KMS-11 (cell line): ENCODE results near the gene CFDP1.

Source experiments
- H2AFZ ChIP-seq: fragments of 200-600 bp; sonication (generic); 2 replicates; pipeline ENCODE4 v1.6.1; 2016; ENCODE audit warnings: antibody characterized with exemption, mixed run types, low read depth
- H3K27ac ChIP-seq: fragments of 200-600 bp; sonication (generic); 2 replicates; pipeline ENCODE4 v1.6.1; 2016; ENCODE audit warnings: mild to moderate bottlenecking, mixed run types
- H3K27me3 ChIP-seq: fragments of 200-600 bp; sonication (generic); 2 replicates; pipeline ENCODE4 v1.6.1; 2017; ENCODE audit warnings: mild to moderate bottlenecking, low read depth, mixed run types, moderate library complexity; ENCODE audit not compliant: insufficient read depth
- H3K36me3 ChIP-seq: fragments of 200-600 bp; sonication (generic); 2 replicates; pipeline ENCODE4 v1.6.1; 2017; ENCODE audit warnings: mild to moderate bottlenecking, mixed run types; ENCODE audit not compliant: insufficient read depth
- H3K4me1 ChIP-seq: fragments of 200-600 bp; sonication (generic); 2 replicates; pipeline ENCODE4 v1.6.1; 2016; ENCODE audit warnings: mild to moderate bottlenecking, low read depth, mixed run types; ENCODE audit not compliant: poor library complexity, severe bottlenecking
- H3K4me2 ChIP-seq: fragments of 200-600 bp; sonication (generic); 2 replicates; pipeline ENCODE4 v1.7.0; 2016; ENCODE audit warnings: mild to moderate bottlenecking, mixed run types
- H3K4me3 ChIP-seq: fragments of 200-600 bp; sonication (generic); IDR thresholded peaks from 2 replicates; pipeline ENCODE4 v1.6.1; 2017; ENCODE audit warnings: low read depth, low read length, mixed read lengths; ENCODE audit not compliant: insufficient read depth
- H3K79me2 ChIP-seq: fragments of 200-600 bp; sonication (generic); 2 replicates; pipeline ENCODE4 v1.6.1; 2016; ENCODE audit warnings: low read depth, mixed run types; ENCODE audit not compliant: insufficient read depth
- H3K9ac ChIP-seq: fragments of 200-600 bp; sonication (generic); 2 replicates; pipeline ENCODE4 v1.6.1; 2016; ENCODE audit warnings: mild to moderate bottlenecking, mixed run types
- H4K20me1 ChIP-seq: fragments of 200-600 bp; sonication (generic); 2 replicates; pipeline ENCODE4 v1.6.1; 2016; ENCODE audit warnings: mild to moderate bottlenecking, mixed run types; ENCODE audit not compliant: insufficient read depth
- CTCF ChIP-seq: fragments of 200-600 bp; sonication (generic); conservative IDR thresholded peaks from 2 replicates; pipeline ENCODE4 v1.6.1; 2017; ENCODE audit warnings: low read depth, mild to moderate bottlenecking, antibody characterized with exemption, low read length, moderate library complexity, mixed read lengths

The CFDP1 gene

GRCh38 chr16:75247249-75247648 lies 186.1 kb downstream of the CFDP1 start:
- no peak overlapping the region for H3K4me2 ChIP-seq

GRCh38 chr16:75246504-75247205 lies 186.6 kb downstream of the CFDP1 start:
- no peak overlapping the region for H3K4me3 ChIP-seq
- H3K27ac ChIP-seq = no peak overlapping the region
- no peaks in the 10 kb centered on the region for H3K27me3 ChIP-seq
- no peak overlapping the region for H2AFZ ChIP-seq
- TF ChIP-seq CTCF = no peak
- H3K79me2 ChIP-seq = no peaks in the 10 kb centered on the region
- no peak overlapping the region for H3K4me2 ChIP-seq
- H4K20me1 ChIP-seq = no peaks in the 10 kb centered on the region
- H3K4me1 ChIP-seq = peaks cover 7% of the 10 kb centered on the region
- no peaks in the 10 kb centered on the region for H3K36me3 ChIP-seq
- no peak overlapping the region for H3K9ac ChIP-seq

More at GRCh38 chr16:75247249-75247648, 186.1 kb downstream of the CFDP1 start:
- Histone ChIP-seq H3K4me3 (no peak overlapping the region), H3K27me3 (no peaks in the 10 kb centered on the region), H2AFZ (no peak overlapping the region), H3K9ac (no peak overlapping the region), H4K20me1 (no peaks in the 10 kb centered on the region), H3K4me1 (peaks cover 7% of the 10 kb centered on the region), H3K27ac (no peak overlapping the region), H3K79me2 (no peaks in the 10 kb centered on the region), H3K36me3 (no peaks in the 10 kb centered on the region)
- no peak for TF ChIP-seq CTCF

- H4K20me1 ChIP-seq = no peaks in the 10 kb centered on the region
- TF ChIP-seq CTCF = no peak
- H3K27me3 ChIP-seq = no peaks in the 10 kb centered on the region
- H3K36me3 ChIP-seq = no peaks in the 10 kb centered on the region
- no peak overlapping the region for H3K4me2 ChIP-seq
- H3K4me1 ChIP-seq = peaks cover 7% of the 10 kb centered on the region
- no peak overlapping the region for H3K4me3 ChIP-seq
- H3K27ac ChIP-seq = no peak overlapping the region
- no peaks in the 10 kb centered on the region for H3K79me2 ChIP-seq
- no peak overlapping the region for H3K9ac ChIP-seq
- no peak overlapping the region for H2AFZ ChIP-seq
Measured at GRCh38 chr16:75244844-75245758, 188.2 kb downstream of the CFDP1 start.

GRCh38 chr16:75244225-75244809 lies 189.0 kb downstream of the CFDP1 start:
- H3K27ac ChIP-seq = no peak overlapping the region
- H3K9ac ChIP-seq = no peak overlapping the region
- H3K36me3 ChIP-seq = no peaks in the 10 kb centered on the region
- H3K4me3 ChIP-seq = no peak overlapping the region
- no peaks in the 10 kb centered on the region for H3K27me3 ChIP-seq
- no peak for TF ChIP-seq CTCF
- no peaks in the 10 kb centered on the region for H3K79me2 ChIP-seq
- H4K20me1 ChIP-seq = no peaks in the 10 kb centered on the region
- H3K4me1 ChIP-seq = peaks cover 7% of the 10 kb centered on the region
- H3K4me2 ChIP-seq = no peak overlapping the region
- H2AFZ ChIP-seq = no peak overlapping the region
